Embryonic facial prominence (tissue), 1 donor: ENCODE data around the gene RUNX3.

ENCODE experiments used
- DNase-seq: peaks from one replicate; pipeline ENCODE4 v3.0.0-alpha.2; 2016; ENCODE audit errors: extremely low spot score

RUNX3 gene

DNA sequence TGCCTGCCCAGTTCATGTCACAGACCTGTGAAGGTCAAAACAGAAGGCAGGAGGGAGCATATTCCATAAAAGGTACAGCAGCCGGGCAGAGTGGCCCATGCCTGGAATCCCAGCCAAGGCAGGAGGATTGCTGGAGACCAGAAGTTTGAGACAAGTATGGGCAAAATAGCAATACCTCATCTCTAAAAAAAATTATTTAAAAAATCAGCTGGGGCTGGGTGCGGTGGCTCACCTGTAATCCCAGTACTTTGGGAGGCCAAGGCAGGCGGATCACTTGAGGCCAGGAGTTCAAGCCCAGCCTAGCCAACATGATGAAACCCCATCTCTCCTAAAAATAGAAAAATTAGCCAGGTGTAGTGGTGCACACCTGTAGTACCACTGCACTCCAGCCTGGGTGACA, 64.5 kb downstream of the RUNX3 start:
- no peak for DNase-seq

- no peak for DNase-seq
These were observed 64.9 kb downstream of the RUNX3 start for GRCh38 chr1:24865168-24865567.

DNA sequence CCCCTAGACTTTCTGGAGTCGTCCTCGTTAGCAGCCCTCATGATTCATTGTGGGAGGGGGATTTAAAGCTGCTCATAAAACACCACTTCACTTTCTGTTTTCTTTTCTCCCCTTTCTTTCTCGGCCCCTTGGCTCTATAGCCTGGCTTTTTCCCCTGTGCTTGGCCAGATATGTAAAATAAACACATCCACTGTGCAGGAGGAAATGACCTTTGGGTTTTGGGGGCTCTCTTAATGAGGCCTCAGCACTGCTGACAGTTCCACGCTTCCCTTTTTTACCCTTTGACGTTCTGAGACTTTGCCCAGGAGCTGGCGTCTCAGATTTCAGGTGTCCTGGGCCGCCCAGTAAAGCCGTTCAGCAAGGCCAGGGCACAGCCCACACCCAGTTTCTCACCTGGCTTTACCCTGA, 65.7 kb downstream of the RUNX3 start:
- DNase-seq: no peak

DNA sequence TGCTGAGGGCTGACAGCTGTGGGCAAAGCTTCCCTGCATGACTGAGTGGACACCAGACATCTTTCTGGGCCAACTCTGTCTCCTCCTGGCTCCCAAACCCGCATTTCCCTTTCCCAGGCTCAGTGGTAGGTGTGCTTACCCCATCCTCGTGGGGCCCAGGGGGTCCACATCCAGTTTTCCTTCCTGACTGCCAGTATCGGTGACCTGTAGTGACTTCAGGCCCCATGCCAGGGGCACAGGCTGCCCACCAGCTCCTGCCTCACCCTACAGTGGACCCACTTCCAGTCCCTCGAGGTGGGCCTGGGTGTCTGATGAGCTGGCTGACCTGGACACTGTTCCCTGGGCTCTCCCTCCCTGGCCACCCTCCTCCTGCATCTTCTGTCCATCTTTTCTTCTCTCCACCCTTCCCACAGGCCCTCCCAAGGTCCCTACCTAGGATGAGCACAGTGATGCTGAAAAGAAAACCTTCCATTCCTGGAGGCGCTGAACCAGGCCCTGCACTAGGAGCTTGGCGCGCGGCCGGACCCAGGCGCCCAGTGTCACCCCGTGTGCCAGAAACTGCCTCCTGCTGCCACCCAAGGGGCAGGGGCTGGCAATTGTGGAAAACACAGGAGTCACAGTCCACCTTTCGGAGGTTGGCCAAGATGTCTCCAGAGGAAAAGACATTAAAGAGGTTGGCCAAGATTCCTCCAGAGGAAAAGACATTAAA, 67.1 kb downstream of the RUNX3 start:
- DNase-seq: no peak

DNA sequence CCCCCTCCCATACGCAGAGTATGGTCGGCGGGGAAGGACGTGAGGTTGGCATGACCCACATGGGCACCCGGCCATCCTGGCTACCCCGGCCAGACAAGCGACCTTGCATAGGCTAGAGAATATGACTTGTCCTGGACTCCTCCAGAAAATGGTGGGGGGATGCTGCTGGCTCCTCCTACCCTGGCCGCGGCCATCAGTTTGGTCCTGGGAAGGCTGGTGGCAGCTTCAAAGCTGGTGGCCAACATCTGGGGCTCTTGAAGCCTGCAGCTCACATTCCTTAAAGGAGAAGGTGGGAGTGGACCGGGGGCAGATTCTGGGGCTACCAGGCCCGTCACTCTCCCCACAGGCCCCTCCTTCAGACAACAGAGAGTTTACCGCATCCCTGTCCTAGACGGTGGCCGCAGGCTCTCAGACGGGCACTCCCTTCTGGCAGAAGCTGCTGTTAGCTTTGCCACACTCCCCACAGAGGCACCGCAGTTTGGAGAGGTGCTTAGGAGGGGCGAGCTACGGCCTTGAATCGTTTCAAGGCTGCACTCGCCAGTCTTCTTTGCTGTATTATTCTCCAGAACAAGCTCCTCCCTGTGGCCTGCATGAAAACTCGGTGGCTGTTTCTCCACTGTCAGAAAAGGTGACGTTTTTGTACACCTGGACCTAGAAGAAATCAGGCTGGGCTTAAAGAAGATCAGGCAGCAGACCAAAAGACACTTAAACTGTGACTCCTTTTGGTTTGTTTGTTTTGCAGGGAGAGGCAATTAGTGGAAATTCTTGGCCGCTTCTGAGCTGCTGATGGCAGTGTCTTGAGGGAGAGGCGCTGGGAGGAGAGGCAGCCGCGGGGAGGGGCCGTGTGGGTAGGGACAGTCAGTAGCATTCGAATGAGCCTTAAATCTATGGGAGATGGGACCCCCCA, 68.0 kb downstream of the RUNX3 start:
- DNase-seq: no peak

- no peak for DNase-seq
These were observed 69.2 kb downstream of the RUNX3 start for GRCh38 chr1:24860841-24861240.

- no peak for DNase-seq
These were observed 70.7 kb downstream of the RUNX3 start for GRCh38 chr1:24859063-24860010.

DNA sequence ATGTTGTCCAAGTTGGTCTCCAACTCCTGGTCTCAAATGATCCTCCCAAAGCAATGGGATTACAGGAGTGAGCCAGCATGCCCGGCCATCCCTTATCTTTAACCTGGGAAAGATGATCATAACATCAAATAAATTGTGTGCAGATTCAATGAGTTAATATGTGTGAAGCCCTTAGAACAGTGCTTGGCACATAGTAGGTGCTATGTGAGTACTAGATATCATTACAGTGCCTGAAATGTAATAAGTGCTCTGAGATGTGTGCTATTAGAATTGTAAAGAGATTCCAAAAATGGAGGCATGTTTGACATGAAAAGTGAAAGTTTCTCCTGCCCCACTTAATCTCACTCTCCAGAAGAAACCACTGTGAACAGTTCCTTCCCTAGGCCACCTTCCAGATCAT, 71.8 kb downstream of the RUNX3 start:
- DNase-seq: no peak

GRCh38 chr1:24857507-24858133, 72.5 kb downstream of the RUNX3 start:
- DNase-seq: no peak

DNA sequence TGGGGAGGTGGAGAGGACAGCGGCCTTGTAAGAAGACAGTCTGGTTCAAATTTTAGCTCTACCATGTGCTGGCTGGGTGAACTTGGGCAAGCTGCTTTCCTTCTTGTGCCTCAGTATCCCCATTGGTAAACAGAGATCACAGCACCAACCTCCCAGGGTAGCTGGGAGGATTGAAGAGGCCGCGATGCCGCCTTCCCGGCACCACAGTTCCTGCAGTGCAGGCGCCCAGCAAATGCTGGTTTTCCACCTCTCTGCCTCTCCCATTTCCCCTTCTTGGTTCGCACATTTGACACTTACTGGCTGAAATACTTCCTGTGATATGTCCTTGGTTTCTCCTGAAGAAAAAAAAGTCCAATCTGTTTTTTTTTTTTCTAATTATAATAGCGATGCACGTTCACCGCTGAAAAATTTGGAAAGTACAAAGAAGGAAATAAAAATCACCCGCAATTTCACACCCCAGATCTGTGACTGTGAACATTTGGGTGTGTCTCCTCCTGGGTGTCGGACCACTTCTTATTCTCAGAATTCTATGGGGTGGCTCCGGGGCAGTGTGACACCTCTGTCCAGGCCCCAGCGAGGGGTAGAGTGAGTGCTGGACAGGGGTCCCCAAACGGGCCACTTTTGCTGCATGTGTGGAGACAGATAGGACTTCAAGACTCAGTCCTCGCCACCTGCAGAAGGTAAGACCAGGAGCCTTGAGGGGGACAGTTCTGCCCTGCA, 73.1 kb downstream of the RUNX3 start:
- no peak for DNase-seq

GRCh38 chr1:24855474-24855873, 74.6 kb downstream of the RUNX3 start:
- DNase-seq: no peak

DNA sequence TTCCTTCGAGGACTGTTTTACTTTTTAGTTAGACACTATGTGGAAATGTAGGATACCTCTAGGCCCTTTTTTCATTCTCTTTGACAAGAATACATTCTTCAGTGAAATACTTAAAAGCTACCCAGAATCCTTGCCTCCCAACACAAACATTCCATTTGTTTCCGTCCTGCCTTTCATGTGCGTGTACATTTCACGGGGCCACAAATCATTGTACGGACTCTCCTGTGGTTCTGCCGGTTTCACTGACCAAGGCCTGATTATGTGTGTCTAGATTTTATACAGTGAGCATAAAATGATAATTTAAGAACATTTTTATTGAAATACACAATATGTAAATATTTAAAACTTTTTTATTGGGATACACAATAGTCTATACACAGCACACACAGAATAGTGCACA, 76.4 kb downstream of the RUNX3 start:
- DNase-seq: no peak

DNA sequence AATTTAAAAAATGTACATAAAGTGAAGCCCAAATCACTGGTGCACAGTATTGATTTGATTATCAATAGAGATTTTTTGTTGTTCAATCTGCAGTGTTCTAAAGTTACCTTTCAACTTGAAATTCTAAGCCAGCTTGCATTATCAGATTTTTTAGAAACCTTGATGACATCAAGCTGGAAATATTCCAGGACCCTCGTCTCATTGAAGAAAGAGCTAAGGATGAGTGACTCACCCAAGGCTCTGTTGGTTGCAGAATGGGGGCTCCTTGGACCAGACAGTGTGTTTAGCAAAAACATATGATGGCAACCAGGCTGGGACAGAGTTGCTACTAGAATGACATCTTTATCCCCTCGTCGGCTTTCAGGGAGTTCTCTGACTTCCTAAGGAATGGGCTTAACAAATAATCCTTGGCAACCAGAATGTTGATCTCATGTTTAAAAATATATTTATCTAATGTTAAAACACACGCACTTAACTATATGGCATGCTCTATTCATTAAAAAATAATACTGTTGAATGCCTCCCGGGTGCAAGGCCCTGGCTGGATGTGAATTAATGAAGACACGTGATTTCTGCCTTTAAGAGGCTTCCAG, 79.7 kb downstream of the RUNX3 start:
- no peak for DNase-seq

DNA sequence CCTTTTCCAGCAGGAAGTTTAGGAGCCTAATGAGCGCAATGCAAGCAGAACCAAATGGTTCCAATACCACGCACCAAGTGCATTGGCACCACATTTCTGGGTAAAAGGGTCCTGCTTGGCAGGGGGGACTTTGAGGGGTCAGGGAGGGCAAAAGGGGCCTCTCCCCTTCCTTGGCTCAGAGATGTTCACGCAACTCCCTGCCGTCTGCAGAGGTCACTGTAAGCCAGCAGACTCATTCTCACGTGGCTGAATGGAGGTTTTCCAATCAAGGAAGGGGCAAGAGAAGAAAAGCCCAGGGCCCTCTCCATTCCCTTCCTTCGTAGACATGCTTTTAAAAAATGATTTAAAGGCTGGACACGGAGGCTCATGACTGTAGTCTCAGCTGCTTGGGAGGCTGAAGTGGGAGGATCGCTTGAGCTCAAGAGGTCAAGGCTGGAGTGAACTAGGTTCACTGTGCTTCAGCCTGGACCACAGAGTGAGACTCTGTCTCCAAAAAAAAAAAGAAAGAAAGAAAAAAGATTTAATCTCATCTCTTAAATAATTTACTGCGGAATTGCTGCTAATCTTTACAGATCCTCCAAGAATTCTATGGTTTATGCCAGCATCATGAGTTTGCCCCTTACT, 80.3 kb downstream of the RUNX3 start:
- DNase-seq: no peak
